ENCODE results near the gene GPBP1.
"Not testable (repeated sequence)": the region's sequence is repeated elsewhere in the genome, so short reads cannot be mapped to it uniquely, and the experiment has no call there.

GPBP1 gene

DNA sequence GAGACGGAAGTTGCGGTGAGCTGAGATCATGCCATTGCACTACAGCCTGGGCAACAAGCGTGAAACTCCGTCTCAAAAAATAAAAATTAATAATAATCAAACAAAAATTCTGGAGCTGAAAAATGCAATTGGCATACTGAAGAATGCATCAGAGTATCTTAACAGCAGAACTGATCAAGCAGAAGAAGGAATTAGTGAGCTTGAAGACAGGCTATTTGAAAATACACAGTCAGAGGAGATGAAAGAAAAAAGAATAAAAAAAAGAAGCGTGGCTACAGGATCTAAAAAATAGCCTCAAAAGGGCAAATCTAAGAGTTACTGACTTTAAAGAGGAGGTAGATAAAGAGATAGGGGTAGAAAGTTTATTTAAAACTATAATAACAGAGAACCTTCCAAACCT is 111.2 kb downstream of the GPBP1 start:
- DNase-seq (ENCODE audit: low read depth), result not testable (repeated sequence)

DNA sequence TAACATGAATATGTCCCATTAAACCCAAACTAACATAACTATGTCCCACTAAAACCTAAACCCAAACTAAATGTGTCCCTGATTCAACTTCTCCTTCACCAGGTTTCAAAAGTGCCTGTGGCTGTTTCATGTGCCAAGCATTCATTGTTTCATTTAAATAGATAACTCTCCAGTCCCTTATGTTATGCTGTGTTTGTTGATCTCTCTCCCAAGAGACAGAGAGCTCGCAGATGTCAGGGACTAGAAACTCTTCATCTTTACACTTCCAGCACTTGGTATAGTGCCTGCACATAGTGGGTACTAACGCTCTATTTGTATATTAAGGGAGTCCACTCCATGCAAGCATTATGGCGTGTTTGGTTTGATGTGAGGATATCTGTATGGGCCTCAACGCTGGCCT is 118.0 kb downstream of the GPBP1 start:
- DNase-seq (ENCODE audit: low read depth), result no peak

DNA sequence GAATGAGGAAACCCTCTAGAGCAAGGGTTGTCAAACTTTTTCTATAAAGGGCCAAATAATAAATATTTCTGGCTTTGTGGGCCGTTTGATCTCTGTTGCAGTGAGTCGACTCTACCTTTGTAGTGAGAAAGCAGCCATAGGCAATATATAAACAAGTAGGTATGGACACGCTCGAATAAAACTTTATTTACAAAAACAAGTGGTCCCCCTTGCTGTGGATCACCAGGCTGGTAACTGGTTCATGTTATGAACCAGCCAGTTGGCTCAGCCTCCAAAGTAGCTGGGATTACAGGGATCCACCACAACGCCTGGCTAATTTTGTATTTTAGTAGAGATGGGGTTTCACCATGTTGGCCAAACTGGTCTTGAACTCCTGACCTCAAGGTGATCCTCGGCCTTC is 118.5 kb downstream of the GPBP1 start:
- DNase-seq (ENCODE audit: low read depth), result no peak

DNA sequence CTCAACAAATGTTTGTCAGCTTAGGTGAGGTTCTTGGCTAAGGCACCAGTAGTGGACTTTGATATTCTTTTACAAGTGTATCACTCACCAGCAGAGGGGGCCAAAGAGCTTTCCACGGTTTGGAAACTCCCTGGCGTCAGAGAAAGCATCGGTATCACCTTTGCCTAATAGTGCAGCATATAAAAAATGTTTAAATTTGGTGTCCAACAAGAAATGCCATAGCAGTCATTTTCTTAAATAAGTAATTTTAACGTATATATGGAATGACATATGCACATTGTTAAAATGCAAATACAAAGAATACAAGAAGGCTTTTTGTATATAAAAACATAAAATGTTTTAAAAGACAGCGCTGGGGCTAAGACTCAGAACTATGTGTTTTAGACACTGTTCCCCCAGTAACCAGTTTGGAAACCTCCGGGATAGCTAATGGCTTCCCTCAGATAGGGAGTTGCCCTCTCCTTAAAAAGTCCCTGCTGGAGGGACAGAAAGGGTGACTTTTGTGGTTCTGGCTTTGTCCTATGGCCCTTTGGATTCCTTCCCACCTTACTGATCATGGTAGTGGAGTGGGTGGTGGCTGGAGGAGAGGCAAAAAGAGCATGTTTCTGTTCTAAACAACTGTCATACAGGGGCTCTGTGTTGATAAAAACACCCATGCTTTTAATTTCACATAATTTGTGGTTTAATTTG is 124.6 kb downstream of the GPBP1 start:
- DNase-seq (ENCODE audit: low read depth), result peak; percentile 65

- DNase-seq (ENCODE audit: low read depth), result peak; percentile 6
These were observed 125.2 kb downstream of the GPBP1 start for GRCh38 chr5:57298985-57299491.

DNA sequence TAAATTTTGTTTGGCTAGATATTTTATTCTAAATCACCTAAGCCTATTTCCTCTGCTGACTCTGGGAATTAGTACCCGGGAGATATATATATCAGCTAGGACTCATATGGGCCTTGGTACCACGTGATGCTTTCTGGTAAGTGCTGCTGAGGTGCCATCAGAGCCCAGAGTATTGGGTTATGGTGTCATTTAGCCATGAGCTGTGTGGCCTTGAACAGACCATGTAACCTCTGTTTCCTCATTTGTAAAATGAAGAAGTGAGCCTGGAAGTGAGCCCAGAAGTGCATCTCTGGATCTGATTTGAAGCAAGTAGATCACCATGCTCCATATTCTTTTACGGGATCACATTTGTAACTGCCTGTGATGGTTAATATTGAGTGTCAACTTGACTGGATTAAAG is 126.1 kb downstream of the GPBP1 start:
- no peak for DNase-seq (ENCODE audit: low read depth)

GRCh38 chr5:57302164-57302563 is 128.3 kb downstream of the GPBP1 start:
- no peak for DNase-seq (ENCODE audit: low read depth)

GRCh38 chr5:57302643-57303042 is 128.8 kb downstream of the GPBP1 start:
- no peak for DNase-seq (ENCODE audit: low read depth)

DNA sequence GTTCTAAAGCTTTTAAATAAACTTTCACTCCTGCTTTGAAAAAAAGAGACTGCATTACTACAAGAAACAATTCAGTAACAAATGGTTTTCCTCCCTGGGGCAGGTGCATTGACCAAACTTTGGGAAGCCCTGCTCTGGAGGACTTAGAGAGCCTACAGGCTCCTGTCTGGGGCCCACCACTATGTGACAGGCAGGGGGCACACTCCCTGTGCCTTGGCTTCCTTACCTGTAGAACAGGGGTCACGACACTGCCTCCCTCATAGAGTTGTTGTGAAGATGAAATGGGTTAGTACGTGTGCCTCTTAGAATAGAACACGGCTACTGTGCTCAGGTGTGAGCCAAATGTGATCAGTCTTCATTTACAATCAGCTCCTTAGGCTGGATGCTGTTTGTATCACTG is 130.1 kb downstream of the GPBP1 start:
- no peak for DNase-seq (ENCODE audit: low read depth)

GRCh38 chr5:57304931-57305330 is 131.1 kb downstream of the GPBP1 start:
- DNase-seq (ENCODE audit: low read depth), result no peak

DNA sequence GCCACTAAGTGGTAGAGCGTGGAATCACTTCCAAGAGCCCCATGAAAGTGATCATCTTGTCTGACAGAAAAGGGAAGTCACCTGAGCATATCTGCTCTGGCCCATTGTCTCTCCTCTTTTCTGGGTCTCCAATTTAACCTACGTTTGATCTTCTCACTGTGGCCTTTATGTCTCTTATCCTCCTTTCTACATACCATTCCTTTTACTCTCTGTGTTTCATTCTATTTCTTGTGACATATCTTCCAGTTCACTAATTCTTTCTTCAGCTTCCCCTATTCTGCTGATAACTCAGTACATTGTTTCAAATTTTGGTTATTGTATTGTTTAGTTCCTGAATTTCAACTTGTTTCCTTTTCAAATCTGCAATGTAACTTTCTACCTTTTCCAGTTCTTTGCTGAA is 132.5 kb downstream of the GPBP1 start:
- no peak for DNase-seq (ENCODE audit: low read depth)

GRCh38 chr5:57307516-57307915 is 133.7 kb downstream of the GPBP1 start:
- DNase-seq (ENCODE audit: low read depth), result no peak

DNA sequence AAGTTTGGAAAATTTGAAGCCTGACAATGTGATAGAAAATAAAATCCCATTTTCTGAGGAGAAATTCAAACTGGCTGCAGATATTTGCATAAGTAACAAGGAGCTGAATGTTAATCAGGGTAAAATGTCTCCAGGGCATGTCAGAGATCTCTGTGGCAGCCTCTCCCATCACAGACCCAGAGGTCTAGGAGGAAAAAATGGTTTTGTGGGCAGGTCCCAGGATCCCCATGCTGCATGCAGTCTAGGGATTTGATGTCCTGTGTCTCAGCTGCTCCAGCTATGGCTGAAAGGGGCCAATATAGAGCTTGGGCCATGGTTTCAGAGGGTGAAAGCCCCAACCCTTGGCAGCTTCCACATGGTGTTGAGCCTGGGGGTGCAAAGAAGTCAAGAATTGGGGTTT is 135.2 kb downstream of the GPBP1 start:
- not testable (repeated sequence) for DNase-seq (ENCODE audit: low read depth)

- no peak for DNase-seq (ENCODE audit: low read depth)
These were observed 137.4 kb downstream of the GPBP1 start for GRCh38 chr5:57311251-57311650.

DNA sequence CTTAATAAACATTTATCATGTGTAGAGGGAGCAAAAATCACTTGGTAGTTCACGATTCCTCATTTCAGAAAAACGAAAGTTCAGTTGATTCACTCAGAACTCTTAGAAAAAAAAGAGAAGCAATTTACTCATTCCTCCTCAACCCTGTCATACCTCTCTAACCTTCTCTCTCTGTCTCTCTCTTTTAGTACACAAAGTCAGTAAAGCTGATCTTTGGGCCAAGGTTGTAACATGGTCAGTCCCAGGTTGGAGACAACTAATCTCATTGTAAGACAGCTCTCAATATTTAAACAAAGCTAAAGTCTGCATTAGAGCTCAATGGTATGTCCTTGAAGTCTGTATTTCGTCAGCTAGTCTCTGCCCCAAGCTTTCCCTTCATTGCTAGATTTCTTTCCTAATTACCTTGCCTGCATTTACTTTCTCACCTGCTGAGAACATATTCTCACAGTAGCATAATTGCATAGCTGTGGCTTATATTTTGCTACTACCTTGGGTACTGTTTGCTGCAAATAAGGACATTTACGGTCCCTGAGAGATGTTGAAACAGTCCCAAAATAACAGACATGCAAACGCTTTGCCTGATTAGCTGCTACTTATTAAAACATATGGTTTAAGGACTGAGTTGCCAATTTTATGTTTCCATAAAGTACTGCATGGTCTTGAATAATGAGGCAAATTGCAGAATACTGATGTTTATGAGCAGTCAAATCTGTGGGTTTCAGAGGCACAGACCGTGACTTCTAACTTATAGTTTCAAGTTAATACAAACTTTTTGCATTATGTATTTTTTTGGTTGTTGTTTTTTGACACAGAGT is 138.3 kb downstream of the GPBP1 start:
- DNase-seq (ENCODE audit: low read depth), result no peak

DNA sequence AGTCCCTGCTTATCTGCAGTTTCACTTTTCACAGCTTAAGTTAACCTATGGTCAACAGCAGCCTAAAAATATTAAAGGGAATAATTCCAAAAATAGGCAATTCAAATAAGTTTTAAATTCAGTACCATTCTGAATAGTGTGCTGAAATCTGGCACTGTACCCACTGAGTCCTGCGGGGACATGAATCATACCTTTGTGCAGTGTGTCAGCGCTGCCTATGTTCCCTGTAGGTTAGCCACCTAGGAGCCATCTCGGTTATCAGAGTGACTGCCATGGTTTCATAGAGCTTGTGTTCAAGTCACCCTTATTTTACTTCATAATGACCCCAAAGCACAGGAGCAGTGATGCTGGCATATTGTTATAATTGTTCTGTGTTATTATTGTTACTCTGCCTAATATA is 139.9 kb downstream of the GPBP1 start:
- DNase-seq (ENCODE audit: low read depth), result no peak
